Left ventricle myocardium inferior (tissue), 1 donor: ENCODE measurements around the gene GSTT2. TPM values are rescaled to one million over a fixed set of nuclear protein-coding genes. Genes with fewer than 3 reads are reported as not detected.

Experiments used
- DNase-seq: peaks from one replicate; pipeline ENCODE4 v3.0.0-alpha.2; 2020
- H3K27ac ChIP-seq: fragments of 200-600 bp; replicated peaks from 2 replicates; pipeline ENCODE4 v1.8.0; 2021
- H3K27me3 ChIP-seq: fragments of 200-600 bp; 2 replicates; pipeline ENCODE4 v1.8.0; 2021; ENCODE audit warnings: low read depth
- H3K36me3 ChIP-seq: fragments of 200-600 bp; 2 replicates; pipeline ENCODE4 v1.8.0; 2021
- H3K4me1 ChIP-seq: fragments of 200-600 bp; 2 replicates; pipeline ENCODE4 v1.8.0; 2021
- H3K4me3 ChIP-seq: fragments of 200-600 bp; 2 replicates; pipeline ENCODE4 v1.8.0; 2021; ENCODE audit warnings: mild to moderate bottlenecking, moderate library complexity
- H3K9me3 ChIP-seq: fragments of 200-600 bp; replicated peaks from 2 replicates; pipeline ENCODE4 v1.8.0; 2021
- intact Hi-C: fragments of 100-400 bp; cut with micrococcal nuclease; formaldehyde crosslinking; loops from one replicate; pipeline ENCODE4 v1.11.0; 2022
- total RNA-seq: library from RNA; stranded (reverse); fragmentation: NEBNext Ultra II Directional; extraction: Animal tissue kit (Norgen Biotek cat#: 25700); gene quantifications from one replicate; pipeline ENCODE4 v1.2.1, GENCODE V29; 2021
- TF ChIP-seq, protein P1 (sequence below): fragments of 200-600 bp; IDR thresholded peaks from 2 replicates; pipeline ENCODE4 v1.8.0; 2021; ENCODE audit warnings: antibody characterized with exemption, mild to moderate bottlenecking, borderline replicate concordance
- donor health status: DM: no; HTN: yes; CAD: no; lungs with severe emphysema.

Gene GSTT2
- total RNA-seq, 1 donor from 2014 or later = 0.66 TPM

- Histone ChIP-seq H3K27ac (no peak overlapping the region), H3K27me3 (no peaks in the 10 kb centered on the region), H3K36me3 (peaks cover 4% of the 10 kb centered on the region), H3K9me3 (peaks cover 10% of the 10 kb centered on the region), H3K4me3 (no peak overlapping the region), H3K4me1 (peaks cover 19% of the 10 kb centered on the region)
- intact Hi-C loops = no loop called here
- TF ChIP-seq, protein P1, sequence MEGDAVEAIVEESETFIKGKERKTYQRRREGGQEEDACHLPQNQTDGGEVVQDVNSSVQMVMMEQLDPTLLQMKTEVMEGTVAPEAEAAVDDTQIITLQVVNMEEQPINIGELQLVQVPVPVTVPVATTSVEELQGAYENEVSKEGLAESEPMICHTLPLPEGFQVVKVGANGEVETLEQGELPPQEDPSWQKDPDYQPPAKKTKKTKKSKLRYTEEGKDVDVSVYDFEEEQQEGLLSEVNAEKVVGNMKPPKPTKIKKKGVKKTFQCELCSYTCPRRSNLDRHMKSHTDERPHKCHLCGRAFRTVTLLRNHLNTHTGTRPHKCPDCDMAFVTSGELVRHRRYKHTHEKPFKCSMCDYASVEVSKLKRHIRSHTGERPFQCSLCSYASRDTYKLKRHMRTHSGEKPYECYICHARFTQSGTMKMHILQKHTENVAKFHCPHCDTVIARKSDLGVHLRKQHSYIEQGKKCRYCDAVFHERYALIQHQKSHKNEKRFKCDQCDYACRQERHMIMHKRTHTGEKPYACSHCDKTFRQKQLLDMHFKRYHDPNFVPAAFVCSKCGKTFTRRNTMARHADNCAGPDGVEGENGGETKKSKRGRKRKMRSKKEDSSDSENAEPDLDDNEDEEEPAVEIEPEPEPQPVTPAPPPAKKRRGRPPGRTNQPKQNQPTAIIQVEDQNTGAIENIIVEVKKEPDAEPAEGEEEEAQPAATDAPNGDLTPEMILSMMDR = no peak
- no peak for DNase-seq
Measured at GRCh38 chr22:24026733-24027132, 46.8 kb downstream of the GSTT2 start.

- H3K27me3 ChIP-seq = no peaks in the 10 kb centered on the region
- TF ChIP-seq, protein P1 = no peak
- intact Hi-C loops = no loop called here
- peaks cover 4% of the 10 kb centered on the region for H3K36me3 ChIP-seq
- peaks cover 10% of the 10 kb centered on the region for H3K9me3 ChIP-seq
- H3K4me3 ChIP-seq = no peak overlapping the region
- no peak overlapping the region for H3K27ac ChIP-seq
- peaks cover 19% of the 10 kb centered on the region for H3K4me1 ChIP-seq
- DNase-seq = no peak
Measured at GRCh38 chr22:24027389-24027975, 47.5 kb downstream of the GSTT2 start.

DNA sequence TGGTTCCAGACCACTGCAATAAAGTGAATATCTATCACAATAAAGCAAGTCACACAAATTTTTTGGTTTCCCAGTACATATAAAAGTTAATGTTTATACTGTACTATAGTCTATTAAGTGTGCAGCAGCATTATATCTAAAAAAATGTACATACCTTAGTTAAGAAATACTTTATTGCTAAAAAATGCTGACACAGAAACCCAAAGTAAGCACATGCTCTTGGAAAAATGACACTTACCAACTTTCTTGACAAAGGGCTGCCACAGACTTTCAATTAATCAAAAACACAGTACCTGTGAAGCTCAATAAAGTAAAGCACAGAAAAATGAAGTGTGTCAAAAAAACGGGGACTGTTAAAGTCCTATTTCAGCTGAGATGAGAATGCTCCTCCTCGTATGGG lies 48.1 kb downstream of the GSTT2 start:
- intact Hi-C loops = no loop called here
- Histone ChIP-seq H3K9me3 (peaks cover 10% of the 10 kb centered on the region), H3K27me3 (no peaks in the 10 kb centered on the region), H3K36me3 (peaks cover 4% of the 10 kb centered on the region), H3K4me1 (peaks cover 19% of the 10 kb centered on the region), H3K27ac (no peak overlapping the region), H3K4me3 (no peak overlapping the region)
- DNase-seq = no peak
- TF ChIP-seq, protein P1 = no peak

GRCh38 chr22:24028533-24028932 lies 48.6 kb downstream of the GSTT2 start:
- peaks cover 4% of the 10 kb centered on the region for H3K36me3 ChIP-seq
- intact Hi-C loops = no loop called here

GRCh38 chr22:24029304-24029703 lies 49.4 kb downstream of the GSTT2 start:
- intact Hi-C loops = no loop called here
- TF ChIP-seq, protein P1 = no peak

More at GRCh38 chr22:24028533-24028932, 48.6 kb downstream of the GSTT2 start:
- TF ChIP-seq, protein P1 = no peak
- no peak overlapping the region for H3K4me3 ChIP-seq
- peaks cover 10% of the 10 kb centered on the region for H3K9me3 ChIP-seq
- no peak for DNase-seq
- H3K4me1 ChIP-seq = peaks cover 16% of the 10 kb centered on the region
- H3K27me3 ChIP-seq = no peaks in the 10 kb centered on the region
- no peak overlapping the region for H3K27ac ChIP-seq

More at GRCh38 chr22:24029304-24029703, 49.4 kb downstream of the GSTT2 start:
- H3K27me3 ChIP-seq = no peaks in the 10 kb centered on the region
- peaks cover 16% of the 10 kb centered on the region for H3K4me1 ChIP-seq
- peaks cover 4% of the 10 kb centered on the region for H3K36me3 ChIP-seq
- no peak overlapping the region for H3K27ac ChIP-seq
- DNase-seq = no peak
- no peak overlapping the region for H3K4me3 ChIP-seq
- H3K9me3 ChIP-seq = peaks cover 4% of the 10 kb centered on the region
